ENCODE measurements around the gene SYNDIG1.

The SYNDIG1 gene

GRCh38 chr20:24518515-24518914 is 49.1 kb downstream of the SYNDIG1 start:
- Histone ChIP-seq H4K20me1 (no peaks in the 10 kb centered on the region), H3K4me2 (no peak overlapping the region), H3K36me3 (no peaks in the 10 kb centered on the region), H3K4me1 (no peaks in the 10 kb centered on the region), H3K4me3 (no peak overlapping the region), H3K9ac (no peak overlapping the region), H3K27ac (no peak overlapping the region), H3K27me3 (no peaks in the 10 kb centered on the region), H3K9me3 (no peaks in the 10 kb centered on the region)
- TF ChIP-seq Cebpa-rat (IDR thresholded peaks at IDR 0.05): no peak

GRCh38 chr20:24519476-24519875 is 50.0 kb downstream of the SYNDIG1 start:
- H3K4me2 ChIP-seq: no peak overlapping the region
- H3K9me3 ChIP-seq: no peaks in the 10 kb centered on the region
- no peak overlapping the region for H3K4me3 ChIP-seq
- H3K27me3 ChIP-seq: no peaks in the 10 kb centered on the region
- no peak overlapping the region for H3K9ac ChIP-seq
- no peaks in the 10 kb centered on the region for H3K4me1 ChIP-seq
- no peak for TF ChIP-seq Cebpa-rat (IDR thresholded peaks at IDR 0.05)
- no peaks in the 10 kb centered on the region for H4K20me1 ChIP-seq
- no peak overlapping the region for H3K27ac ChIP-seq
- no peaks in the 10 kb centered on the region for H3K36me3 ChIP-seq

GRCh38 chr20:24521032-24521431 is 51.6 kb downstream of the SYNDIG1 start:
- no peak overlapping the region for H3K27ac ChIP-seq
- H3K36me3 ChIP-seq: no peaks in the 10 kb centered on the region
- no peak overlapping the region for H3K4me3 ChIP-seq
- no peak overlapping the region for H3K9ac ChIP-seq
- no peaks in the 10 kb centered on the region for H3K27me3 ChIP-seq
- no peak for TF ChIP-seq Cebpa-rat (IDR thresholded peaks at IDR 0.05)
- no peak overlapping the region for H3K4me2 ChIP-seq
- no peaks in the 10 kb centered on the region for H3K4me1 ChIP-seq
- H3K9me3 ChIP-seq: no peaks in the 10 kb centered on the region
- no peaks in the 10 kb centered on the region for H4K20me1 ChIP-seq

DNA sequence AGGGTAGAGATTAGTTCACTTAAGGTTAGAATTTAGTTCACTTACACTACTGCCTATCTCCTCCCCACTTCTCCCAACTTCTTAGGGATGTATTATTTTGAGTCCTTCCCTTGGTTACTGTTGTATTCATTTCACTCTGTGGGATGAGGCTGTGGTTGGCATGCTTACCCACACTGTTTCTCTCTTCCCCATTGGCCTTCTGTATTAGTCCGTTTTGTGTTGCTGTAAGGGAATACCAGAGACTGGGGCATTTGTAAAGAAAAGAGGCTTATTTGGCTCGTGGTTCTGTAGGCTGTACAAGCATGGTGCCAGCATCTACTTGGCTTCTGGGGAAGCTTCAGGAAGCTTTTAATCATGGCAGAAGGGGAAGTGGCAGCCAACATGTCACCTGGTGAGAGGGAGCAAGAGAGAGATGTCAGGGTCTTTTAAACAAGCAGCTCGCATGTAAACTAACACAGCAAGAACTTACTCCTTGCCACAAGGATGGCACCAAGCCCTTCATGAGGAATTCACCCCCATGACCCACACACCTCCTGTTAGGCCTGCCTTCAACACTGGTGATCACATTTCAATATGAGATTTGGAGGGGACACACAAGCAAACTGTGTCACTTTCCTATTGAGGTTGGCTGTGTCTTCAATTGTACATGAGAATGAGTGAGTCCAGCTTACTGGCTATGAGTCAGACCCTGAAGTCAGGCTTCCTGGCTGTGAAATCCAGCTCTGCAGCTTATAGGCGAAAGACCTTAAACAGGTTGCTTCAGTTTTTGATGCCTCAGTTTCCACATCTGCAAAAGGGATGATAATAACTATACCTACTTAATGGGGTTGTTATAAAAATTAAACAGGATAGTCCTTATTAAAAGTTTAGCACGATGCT is 53.3 kb downstream of the SYNDIG1 start:
- Histone ChIP-seq H3K4me2 (no peak overlapping the region), H3K27ac (no peak overlapping the region), H3K9me3 (no peaks in the 10 kb centered on the region)

GRCh38 chr20:24523661-24524060 is 54.2 kb downstream of the SYNDIG1 start:
- Histone ChIP-seq H3K36me3 (no peaks in the 10 kb centered on the region), H3K4me1 (0 out of 2 replicates have a peak, but pooled peaks cover under 1% of the 10 kb centered on the region), H3K9me3 (no peaks in the 10 kb centered on the region), H3K27ac (no peak overlapping the region), H4K20me1 (no peaks in the 10 kb centered on the region), H3K4me3 (no peak overlapping the region), H3K4me2 (no peak overlapping the region), H3K9ac (no peak overlapping the region), H3K27me3 (no peaks in the 10 kb centered on the region)
- TF ChIP-seq Cebpa-rat (IDR thresholded peaks at IDR 0.05): no peak

More for the DNA sequence above, 53.3 kb downstream of the SYNDIG1 start:
- no peaks in the 10 kb centered on the region for H4K20me1 ChIP-seq
- no peaks in the 10 kb centered on the region for H3K4me1 ChIP-seq
- H3K9ac ChIP-seq: no peak overlapping the region
- no peaks in the 10 kb centered on the region for H3K36me3 ChIP-seq
- no peaks in the 10 kb centered on the region for H3K27me3 ChIP-seq
- no peak for TF ChIP-seq Cebpa-rat (IDR thresholded peaks at IDR 0.05)
- H3K4me3 ChIP-seq: no peak overlapping the region

DNA sequence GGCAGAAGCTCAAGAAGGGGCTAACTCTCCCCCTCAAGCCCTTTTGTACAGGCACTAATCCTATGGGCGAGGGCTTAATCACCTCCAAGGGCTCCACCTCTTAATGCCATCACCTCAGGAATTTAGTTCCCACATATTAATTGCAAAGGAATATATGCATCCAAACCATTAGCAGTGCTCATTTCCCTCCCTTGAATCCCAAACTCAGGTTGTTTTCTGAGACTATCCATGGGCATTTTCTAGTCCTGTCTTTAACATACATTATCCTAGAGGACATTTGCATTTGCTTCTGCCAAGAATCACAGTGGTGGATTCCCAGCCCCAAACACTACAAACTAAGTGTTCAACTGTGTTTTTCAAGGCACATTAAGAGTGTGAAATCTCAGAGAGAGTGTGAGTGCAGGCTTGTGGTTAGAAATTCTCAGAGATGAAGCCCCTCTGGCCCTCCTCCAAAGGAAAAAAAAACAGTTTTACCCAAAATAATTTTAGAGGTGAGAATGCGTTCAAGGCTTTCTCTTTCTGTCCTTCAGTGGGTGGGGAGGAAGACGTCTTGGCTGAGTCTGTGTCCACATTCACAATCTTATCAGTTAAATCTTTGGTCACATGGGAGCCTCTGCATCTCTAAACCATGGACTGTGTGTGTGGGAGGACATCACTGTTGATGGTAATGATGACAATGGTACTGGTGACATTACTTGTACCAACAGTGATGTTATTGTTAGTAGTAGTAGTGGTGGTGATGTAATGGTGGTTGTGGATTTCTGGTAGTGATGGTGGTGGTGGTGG is 59.3 kb downstream of the SYNDIG1 start:
- no peak for TF ChIP-seq Cebpa-rat (IDR thresholded peaks at IDR 0.05)
- Histone ChIP-seq H3K27me3 (no peaks in the 10 kb centered on the region), H3K36me3 (no peaks in the 10 kb centered on the region), H3K4me2 (peak overlapping the region; percentile 8; the same call in 1 of the 2 replicates), H3K4me3 (no peak overlapping the region), H3K9ac (no peak overlapping the region), H3K9me3 (no peaks in the 10 kb centered on the region), H4K20me1 (no peaks in the 10 kb centered on the region), H3K27ac (no peak overlapping the region), H3K4me1 (peaks cover 6% of the 10 kb centered on the region; the same call in 1 of the 2 replicates)

- Histone ChIP-seq H3K27me3 (no peaks in the 10 kb centered on the region), H3K4me3 (no peak overlapping the region), H3K4me2 (no peak overlapping the region), H3K4me1 (peaks cover 6% of the 10 kb centered on the region; the same call in 1 of the 2 replicates), H3K9ac (no peak overlapping the region), H3K27ac (no peak overlapping the region), H3K36me3 (no peaks in the 10 kb centered on the region), H3K9me3 (no peaks in the 10 kb centered on the region), H4K20me1 (no peaks in the 10 kb centered on the region)
- TF ChIP-seq Cebpa-rat (IDR thresholded peaks at IDR 0.05): no peak
Observed at GRCh38 chr20:24529369-24529719, 59.9 kb downstream of the SYNDIG1 start.

DNA sequence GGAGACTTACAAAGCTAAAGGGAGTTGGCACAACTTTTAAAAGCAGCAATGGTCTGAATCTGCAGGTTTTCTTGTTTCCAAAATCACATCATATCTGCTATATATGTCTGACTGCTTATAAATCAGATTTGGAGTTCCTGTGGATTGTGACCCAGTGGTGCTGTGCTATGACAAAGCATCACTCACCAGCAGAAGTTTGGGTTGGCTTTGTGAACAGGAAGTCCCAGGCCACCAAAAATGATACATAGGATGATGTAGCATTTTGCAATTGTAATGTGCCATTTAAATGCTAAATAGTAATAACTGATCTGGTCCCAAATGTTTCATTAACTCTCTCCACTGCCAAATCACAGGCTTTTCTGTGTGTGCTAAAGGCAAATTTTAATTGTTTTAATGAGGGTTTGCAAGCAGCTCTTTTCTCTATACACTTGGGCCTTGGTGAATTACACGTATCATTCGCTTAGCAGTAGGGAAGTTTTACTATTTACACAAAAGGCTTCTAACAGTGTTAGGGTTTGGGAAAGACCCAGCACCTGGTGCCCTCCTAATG is 60.8 kb downstream of the SYNDIG1 start:
- H3K27me3 ChIP-seq: no peaks in the 10 kb centered on the region
- no peak overlapping the region for H3K4me2 ChIP-seq
- TF ChIP-seq Cebpa-rat (IDR thresholded peaks at IDR 0.05): no peak
- H3K4me1 ChIP-seq: peaks cover 6% of the 10 kb centered on the region; the same call in 1 of the 2 replicates
- H3K9ac ChIP-seq: no peak overlapping the region
- no peaks in the 10 kb centered on the region for H4K20me1 ChIP-seq
- H3K4me3 ChIP-seq: no peak overlapping the region
- no peaks in the 10 kb centered on the region for H3K9me3 ChIP-seq
- H3K36me3 ChIP-seq: no peaks in the 10 kb centered on the region
- no peak overlapping the region for H3K27ac ChIP-seq

GRCh38 chr20:24531202-24531601 is 61.8 kb downstream of the SYNDIG1 start:
- Histone ChIP-seq H3K27me3 (no peaks in the 10 kb centered on the region), H3K9me3 (no peaks in the 10 kb centered on the region), H4K20me1 (no peaks in the 10 kb centered on the region), H3K9ac (no peak overlapping the region), H3K27ac (no peak overlapping the region), H3K4me2 (no peak overlapping the region), H3K36me3 (no peaks in the 10 kb centered on the region), H3K4me1 (peaks cover 6% of the 10 kb centered on the region; the same call in 1 of the 2 replicates), H3K4me3 (no peak overlapping the region)
- no peak for TF ChIP-seq Cebpa-rat (IDR thresholded peaks at IDR 0.05)
